GM19025 (cell line): ENCODE results near the gene PRAC2.

ENCODE experiments used
- ATAC-seq: cut with Tn5 transposase; IDR thresholded peaks from one replicate; pipeline ENCODE4 v1.9.1; 2021; ENCODE audit warnings: mild to moderate bottlenecking, low read depth, moderate library complexity; ENCODE audit not compliant: unreplicated experiment

The PRAC2 gene

GRCh38 chr17:48752399-48753288 lies 29.7 kb downstream of the PRAC2 start:
- no peak for ATAC-seq

DNA sequence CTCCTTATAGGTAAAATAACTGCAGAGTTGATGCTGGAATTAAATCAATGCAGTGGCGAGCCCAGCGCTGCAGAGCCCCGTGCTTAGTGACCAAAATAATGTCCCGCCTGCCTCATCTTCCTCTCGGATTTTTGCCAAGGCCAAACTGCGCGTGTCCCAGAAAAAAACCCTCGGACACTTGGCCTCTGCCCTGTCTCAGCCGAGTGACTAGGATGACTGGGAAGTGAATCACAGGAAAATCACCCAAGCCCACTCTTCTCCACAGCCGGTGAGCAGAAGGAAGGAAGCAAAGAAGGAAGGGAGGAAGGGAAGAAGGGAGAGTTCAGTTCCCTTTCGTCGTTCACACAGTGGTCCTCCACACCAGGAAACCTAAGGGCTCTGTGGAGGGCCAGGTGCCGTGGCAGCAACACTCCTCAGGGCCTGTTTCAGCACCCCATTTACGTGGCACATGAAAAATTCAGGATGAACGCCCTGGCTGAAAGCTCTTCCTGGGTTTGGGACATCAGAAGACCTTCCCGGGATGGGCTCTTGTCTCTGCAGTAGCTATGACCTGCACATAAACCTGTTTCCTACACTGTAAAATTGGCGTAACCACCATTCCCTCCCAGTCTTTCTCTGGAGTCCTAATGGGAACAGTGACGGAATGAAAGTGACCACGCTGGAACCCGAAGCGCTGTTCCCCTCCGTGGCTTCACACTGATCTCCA lies 31.0 kb downstream of the PRAC2 start:
- ATAC-seq = no peak

DNA sequence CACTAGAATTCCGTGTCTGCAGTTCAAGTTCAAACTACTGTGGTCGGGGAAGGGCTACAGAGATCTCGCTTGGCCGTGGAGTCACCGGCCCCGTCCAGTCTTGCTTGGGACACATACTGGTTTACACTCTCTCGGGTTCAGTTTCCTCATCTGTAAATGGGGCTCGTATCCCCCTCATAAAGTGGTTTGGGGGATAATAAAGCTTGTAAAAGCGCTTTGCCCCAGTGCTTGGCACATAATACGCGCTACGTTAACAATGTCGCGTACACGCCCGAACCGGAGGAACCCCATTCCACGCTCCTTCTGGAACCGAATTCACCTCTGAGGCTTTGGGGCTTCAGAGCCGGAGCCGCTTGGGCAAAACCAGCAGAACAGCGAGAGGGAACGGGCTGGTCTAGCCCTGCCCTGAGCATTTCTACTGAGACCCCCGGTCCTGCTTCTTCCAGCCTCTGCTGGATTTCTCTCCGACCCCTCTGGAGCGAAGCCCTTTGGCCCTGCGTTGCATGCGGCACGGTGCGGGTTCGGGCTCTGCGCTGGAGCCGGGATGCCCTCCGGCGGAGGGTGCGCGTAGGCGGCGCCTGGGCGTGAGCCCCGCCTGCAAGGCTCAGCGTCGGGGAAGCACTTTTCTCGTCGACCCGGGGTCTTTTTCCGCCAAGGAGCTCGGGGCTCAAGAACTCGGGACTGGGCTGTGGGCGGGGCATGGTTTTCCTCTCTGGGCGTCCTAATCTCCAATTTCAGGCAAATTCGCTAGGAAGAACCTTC lies 31.7 kb downstream of the PRAC2 start:
- no peak for ATAC-seq

- ATAC-seq = no peak
Measured at GRCh38 chr17:48755356-48755755, 32.4 kb downstream of the PRAC2 start.

GRCh38 chr17:48756830-48757251 lies 33.9 kb downstream of the PRAC2 start:
- ATAC-seq = no peak

GRCh38 chr17:48757524-48757961 lies 34.6 kb downstream of the PRAC2 start:
- ATAC-seq = no peak

DNA sequence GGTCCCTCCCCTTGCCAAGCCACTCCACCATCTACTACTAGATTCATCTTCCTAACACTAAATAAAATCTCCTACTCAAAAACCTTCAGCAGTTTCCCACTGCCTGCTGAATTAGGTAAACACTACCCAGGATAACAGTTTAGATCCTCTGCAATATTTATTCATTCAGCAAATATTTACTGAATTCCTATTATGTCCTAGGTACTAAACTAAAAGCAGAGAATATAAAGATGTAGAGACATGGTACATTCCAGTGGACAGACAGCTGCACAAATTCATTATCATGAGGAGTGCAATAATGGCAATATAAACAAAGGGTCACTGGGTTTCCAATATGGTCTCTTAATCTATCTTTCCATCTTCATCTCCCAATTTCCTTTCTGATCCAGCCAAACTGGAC lies 36.3 kb downstream of the PRAC2 start:
- ATAC-seq = no peak

DNA sequence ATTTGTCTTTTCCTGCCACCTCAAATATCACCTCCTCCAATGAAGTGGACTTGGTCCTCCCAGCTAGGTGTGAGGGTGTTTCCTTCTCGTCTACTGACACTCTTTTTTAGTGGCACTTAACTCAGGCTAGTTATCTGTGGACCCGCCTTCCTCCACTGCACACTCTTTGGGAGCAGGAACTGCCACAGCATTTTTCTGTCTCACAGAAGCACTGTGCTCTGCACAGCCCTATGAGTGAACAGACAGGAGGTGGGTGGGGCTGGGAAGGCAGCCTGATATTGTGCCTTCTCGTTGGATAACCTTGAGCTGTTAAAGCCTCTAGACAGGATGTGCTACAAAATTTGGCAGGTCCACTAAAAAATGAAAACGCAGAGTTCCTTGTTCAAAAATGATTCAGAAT lies 37.4 kb downstream of the PRAC2 start:
- ATAC-seq = no peak

DNA sequence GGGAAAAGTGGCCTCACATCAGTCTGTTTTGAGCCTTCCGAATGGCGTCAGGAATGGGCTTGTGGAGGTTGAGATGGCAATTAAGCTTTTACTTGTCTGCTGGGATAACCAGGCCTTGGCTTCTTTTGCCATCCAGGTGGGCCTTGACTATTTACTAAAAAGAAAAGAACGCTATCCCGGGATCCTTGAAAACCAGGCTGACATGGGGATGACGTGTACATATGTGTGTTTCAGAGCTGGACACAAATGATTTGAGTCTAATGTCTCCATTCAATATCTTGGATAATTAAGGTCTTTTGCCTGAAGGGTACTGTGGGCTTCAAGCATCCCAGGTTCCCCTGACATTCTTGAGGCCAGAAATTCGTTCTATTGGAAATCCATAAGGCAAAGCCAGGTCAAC lies 38.1 kb downstream of the PRAC2 start:
- no peak for ATAC-seq

GRCh38 chr17:48767263-48767774 lies 44.3 kb downstream of the PRAC2 start:
- no peak for ATAC-seq

GRCh38 chr17:48769009-48769675 lies 46.2 kb downstream of the PRAC2 start:
- no peak for ATAC-seq

GRCh38 chr17:48770954-48771353 lies 48.0 kb downstream of the PRAC2 start:
- ATAC-seq = no peak

DNA sequence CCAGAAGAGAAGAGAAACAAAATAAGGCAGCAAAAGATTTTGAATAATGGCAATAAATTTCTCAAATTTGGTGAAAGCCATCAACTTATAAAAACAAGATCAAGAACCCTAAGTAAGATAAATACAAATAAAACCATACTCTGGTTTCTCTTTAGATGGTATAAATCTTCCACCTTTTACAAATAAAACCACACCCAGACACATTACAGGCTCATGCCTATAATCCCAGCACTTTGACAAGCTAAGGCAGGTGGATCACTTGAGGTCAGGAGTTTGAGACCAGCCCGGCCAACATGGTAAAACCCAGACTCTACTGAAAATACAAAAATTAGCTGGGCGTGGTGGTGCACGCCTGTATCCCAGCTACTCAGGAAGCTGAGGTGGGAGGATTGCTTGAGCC lies 50.3 kb downstream of the PRAC2 start:
- no peak for ATAC-seq
